Activated CD4-positive, alpha-beta T cell treated with anti-CD3 and anti-CD28 coated beads for 48 hours (primary cell): ENCODE measurements around the gene DHRSX.
"Not testable (repeated sequence)": the region's sequence is repeated elsewhere in the genome, so short reads cannot be mapped to it uniquely, and the experiment has no call there.

Experiments
- DNase-seq: peaks from one replicate; pipeline ENCODE4 v3.0.0-alpha.2; 2020

The DHRSX gene

GRCh38 chrX:2419418-2419817 lies 81.4 kb downstream of the DHRSX start:
- not testable (repeated sequence) for DNase-seq

- DNase-seq: no peak
These were observed 82.8 kb downstream of the DHRSX start for GRCh38 chrX:2418000-2418399.

DNA sequence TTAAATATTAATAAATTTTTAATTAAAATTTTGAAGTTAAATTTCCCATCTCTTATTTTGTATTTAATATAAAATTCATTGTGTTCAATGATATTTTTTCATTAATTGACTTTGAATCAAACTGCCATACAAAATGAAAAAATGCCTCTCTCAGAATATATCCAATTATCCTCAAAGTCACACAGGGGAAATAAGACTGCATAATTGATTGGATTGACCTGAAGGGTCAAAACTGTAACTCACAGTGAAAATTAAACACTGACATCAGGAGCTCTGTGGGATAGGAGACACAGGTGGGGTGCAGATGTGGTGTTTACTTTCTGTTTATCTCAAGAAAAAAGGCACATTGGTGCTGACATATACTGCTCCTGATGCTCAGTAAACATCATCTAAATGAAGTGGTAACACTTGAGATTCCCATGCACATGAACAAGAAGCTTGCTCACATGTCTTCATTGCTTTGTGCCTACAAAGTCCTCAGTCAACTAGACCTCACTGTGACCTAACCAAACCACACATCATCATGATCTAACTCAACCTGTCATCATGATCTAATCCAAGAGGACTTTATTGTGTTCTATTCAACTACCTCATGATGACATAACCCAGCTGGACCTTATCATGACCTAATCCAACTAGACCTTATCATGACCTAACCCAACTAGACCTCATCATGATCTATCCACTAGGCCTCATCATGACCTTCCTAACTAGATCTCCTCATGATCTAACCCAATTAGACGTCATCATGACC lies 83.7 kb downstream of the DHRSX start:
- DNase-seq: no peak

DNA sequence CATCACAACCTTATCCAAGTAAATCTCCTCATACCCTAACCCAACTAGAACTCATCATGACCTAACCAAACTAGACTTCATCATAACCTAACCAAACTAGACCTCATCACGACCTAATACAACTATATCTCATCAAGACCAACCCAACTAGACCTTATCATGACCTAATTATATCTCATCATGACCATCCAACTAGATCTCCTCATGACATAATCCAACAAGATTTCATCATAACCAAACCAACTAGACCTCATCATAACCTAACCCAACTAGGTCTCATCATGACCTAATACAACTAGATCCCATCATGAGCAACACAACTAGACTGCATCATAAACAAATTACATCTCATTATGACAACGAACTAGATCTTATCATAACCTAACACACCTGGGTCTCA lies 86.4 kb downstream of the DHRSX start:
- DNase-seq: no peak

GRCh38 chrX:2413969-2414368 lies 86.8 kb downstream of the DHRSX start:
- no peak for DNase-seq

- no peak for DNase-seq
These were observed 88.6 kb downstream of the DHRSX start for GRCh38 chrX:2412131-2412530.

DNA sequence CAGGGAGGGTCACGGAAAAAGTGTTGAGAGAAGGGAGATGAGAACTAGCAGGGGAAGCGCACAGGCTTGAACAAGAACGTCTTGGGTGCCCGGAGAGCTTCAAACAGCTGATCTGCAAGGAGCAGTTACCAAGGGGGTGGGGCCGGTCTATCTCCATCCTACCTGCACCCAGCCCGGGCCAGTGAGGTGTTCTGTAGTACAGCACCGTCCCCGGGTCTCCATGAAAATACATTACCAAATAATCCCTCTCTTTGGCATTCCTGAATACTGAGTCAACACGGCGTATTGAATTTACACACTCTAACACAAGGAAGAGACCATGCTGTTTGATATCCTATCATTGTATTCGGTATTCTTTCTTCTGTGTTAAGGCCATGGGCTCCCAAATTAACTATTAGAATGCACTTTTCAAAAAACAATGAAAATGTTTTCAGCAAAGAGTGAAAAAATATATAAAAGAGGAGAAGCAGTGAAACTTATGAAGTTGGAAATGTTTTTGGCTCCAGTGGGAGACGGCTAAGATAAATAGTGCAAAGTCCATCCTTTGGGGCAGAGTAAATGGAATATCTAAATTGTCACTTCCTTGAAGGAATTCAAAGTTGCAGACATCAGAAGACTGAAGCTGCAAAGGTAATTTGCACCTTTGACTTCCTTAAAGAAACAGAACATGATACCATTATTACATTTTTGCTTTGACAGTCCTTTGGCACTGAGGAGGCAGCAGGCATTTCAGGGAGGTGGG lies 90.3 kb downstream of the DHRSX start:
- no peak for DNase-seq

DNA sequence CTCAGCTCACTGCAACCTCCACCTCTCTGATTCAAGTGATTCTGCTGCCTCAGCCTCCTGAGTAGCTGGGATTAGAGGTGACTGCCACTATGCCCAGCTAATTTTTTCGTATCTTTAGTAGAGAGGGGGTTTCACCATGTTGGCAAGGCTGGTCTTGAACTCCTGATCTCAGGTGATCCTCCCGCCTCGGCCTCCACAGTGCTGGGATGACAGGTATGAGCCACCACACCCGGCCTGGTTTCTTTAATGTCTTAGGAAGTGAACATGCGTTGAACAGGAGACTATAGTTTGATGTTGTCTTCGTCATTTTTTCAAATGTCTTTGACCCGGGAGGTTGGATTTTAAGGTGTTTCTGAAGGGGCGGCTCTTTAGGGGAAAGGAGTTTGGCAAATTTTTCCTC lies 91.0 kb downstream of the DHRSX start:
- DNase-seq: no peak

GRCh38 chrX:2408856-2409255 lies 91.9 kb downstream of the DHRSX start:
- DNase-seq: no peak

- DNase-seq: no peak
These were observed 93.8 kb downstream of the DHRSX start for GRCh38 chrX:2406891-2407518.

GRCh38 chrX:2404776-2405175 lies 96.0 kb downstream of the DHRSX start:
- DNase-seq: no peak

GRCh38 chrX:2402361-2402690 lies 98.5 kb downstream of the DHRSX start:
- no peak for DNase-seq

GRCh38 chrX:2401590-2402360 lies 99.0 kb downstream of the DHRSX start:
- DNase-seq: no peak

- DNase-seq: no peak
These were observed 99.6 kb downstream of the DHRSX start for GRCh38 chrX:2401201-2401589.

DNA sequence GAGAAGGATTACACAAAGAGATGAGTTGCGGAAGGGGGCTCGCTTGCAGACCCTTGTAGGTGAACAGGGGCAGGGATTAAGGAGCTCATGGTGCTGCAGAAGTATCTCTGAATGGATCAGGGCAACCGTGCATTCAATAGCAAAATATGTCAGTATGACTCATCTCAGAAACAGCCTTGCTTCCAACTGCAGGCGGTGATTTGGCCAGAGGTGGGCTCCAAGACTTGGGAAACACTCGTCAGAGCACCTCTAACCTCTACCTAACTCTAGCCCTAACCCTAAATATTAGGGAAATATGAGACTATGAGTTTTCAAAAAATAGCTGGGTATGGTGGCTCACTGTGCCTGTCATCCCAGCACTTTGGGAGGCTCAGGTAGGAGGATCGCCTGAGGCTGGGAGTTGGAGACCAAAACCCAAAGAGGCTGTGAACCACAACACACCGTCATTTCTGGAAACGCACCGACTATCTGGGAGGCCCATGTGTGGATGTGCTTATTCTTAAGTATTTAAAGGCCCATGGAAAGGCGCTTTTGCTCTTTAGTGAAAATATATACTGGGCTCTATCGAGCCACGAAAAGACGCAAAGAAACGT lies 102.6 kb downstream of the DHRSX start:
- no peak for DNase-seq

DNA sequence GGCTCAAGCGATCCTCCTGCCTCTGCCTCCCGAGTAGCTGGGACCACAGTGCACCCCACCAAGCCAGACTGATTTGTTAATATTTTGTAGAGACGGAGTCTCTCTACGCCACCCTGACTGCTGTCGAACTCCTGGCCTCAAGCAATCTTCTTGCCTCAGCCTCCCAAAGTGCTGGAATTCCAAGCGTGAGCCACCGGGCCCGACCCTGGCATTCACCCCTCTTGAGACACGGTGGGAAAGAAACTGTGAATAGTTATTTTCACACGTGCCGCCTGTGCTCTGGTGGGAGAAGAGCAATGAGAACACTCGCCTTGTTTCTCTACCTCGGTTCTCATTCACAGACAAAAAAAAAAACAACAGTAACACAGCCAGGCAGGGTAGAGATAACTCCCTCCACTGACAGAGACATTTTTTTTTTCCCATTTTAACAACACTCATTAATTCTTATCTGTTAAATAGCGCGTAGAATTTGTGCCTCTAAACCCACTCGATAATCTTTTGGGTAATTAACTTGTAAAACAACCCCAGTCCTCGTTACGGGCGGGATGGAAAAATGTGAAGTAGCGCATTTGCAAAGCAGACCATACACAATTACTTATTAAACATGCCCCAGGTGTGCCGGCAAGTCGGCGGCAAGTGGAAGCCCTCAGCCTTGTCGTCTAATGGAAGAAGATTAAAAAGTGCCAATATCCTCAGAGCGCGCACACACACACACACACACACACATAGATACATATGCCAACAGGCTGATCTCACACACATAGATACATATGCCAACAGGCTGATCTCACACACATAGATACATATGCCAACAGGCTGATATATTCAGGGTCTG lies 103.3 kb downstream of the DHRSX start:
- no peak for DNase-seq

- no peak for DNase-seq
These were observed 105.3 kb downstream of the DHRSX start for GRCh38 chrX:2395261-2395992.

- DNase-seq: no peak
These were observed 108.7 kb downstream of the DHRSX start for GRCh38 chrX:2391869-2392606.

DNA sequence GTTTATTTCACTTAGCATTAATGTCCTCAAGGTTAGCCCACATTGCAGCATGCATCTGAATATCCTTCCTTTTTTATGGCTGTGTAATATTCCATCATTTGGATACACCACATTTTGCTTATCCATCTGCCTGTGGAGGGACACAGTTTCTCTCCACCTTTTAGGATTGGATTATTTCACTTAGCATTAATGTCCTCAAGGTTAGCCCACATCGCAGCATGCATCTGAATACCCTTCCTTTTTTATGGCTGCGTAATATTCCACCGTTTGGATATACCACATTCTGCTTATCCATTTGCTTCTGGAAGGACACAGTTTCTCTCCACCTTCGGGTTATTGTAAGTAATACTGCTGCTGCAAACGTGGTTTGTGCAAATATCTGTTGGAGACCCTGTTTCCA lies 110.0 kb downstream of the DHRSX start:
- DNase-seq: no peak

GRCh38 chrX:2389731-2390130 lies 111.0 kb downstream of the DHRSX start:
- not testable (repeated sequence) for DNase-seq

DNA sequence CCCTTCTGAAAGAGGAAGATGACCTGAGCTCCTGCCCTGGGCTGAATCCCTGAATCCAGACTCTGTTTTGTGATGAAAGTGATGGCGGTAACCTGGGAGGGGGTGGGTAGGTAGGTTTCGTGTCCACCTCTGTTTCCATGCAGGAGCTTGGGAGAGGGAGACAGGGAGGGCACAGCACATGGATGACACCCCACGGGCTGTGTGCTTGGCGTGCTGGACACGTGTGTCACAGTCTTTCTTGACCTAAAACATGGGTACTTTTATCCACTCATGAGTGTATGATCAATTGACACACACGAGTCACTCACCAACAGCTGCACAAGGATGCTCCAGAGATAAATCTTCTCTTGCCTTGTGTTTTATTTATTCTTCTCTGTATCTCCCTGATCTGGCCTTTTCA lies 111.5 kb downstream of the DHRSX start:
- no peak for DNase-seq
